Endothelial cell (in vitro differentiated cells): ENCODE data around the gene KDM2A. TPM values are rescaled to one million over a fixed set of nuclear protein-coding genes. Genes with fewer than 3 reads are reported as not detected.

ENCODE experiments used
- DNase-seq: peaks from one replicate; pipeline ENCODE4 v3.0.0; 2021; ENCODE audit warnings: low spot score
- H3K27ac Mint-ChIP-seq: one replicate; pipeline ENCODE4 v1.8.0; 2021; ENCODE audit warnings: mixed read lengths, inconsistent platforms; ENCODE audit not compliant: unreplicated experiment
- H3K27me3 Mint-ChIP-seq: one replicate; pipeline ENCODE4 v1.8.0; 2021; ENCODE audit warnings: mild to moderate bottlenecking, moderate library complexity, mixed read lengths, inconsistent platforms; ENCODE audit not compliant: unreplicated experiment
- H3K36me3 Mint-ChIP-seq: one replicate; pipeline ENCODE4 v1.8.0; 2021; ENCODE audit warnings: mild to moderate bottlenecking, low read depth, mixed read lengths, inconsistent platforms; ENCODE audit not compliant: unreplicated experiment
- H3K4me1 Mint-ChIP-seq: one replicate; pipeline ENCODE4 v1.8.0; 2021; ENCODE audit warnings: mild to moderate bottlenecking, mixed read lengths, inconsistent platforms; ENCODE audit not compliant: unreplicated experiment
- H3K4me3 Mint-ChIP-seq: one replicate; pipeline ENCODE4 v1.8.0; 2021; ENCODE audit warnings: mild to moderate bottlenecking, mixed read lengths, inconsistent platforms; ENCODE audit not compliant: unreplicated experiment
- H3K9me3 Mint-ChIP-seq: one replicate; pipeline ENCODE4 v1.8.0; 2021; ENCODE audit warnings: mixed read lengths, inconsistent platforms; ENCODE audit not compliant: unreplicated experiment
- total RNA-seq: library from RNA; stranded (reverse); fragmentation: NEBNext Ultra II Directional; extraction: Animal tissue kit (Norgen Biotek cat#: 25700); gene quantifications from one replicate; pipeline ENCODE4 v1.2.1, GENCODE V29; 2021; ENCODE audit not compliant: unreplicated experiment
- TF ChIP-seq, protein P1 (sequence below): fragments of 200-600 bp; sonication (generic); IDR thresholded peaks from one replicate; pipeline ENCODE4 v1.5.0; 2021; ENCODE audit warnings: antibody characterized with exemption; ENCODE audit not compliant: unreplicated experiment

Gene KDM2A
- total RNA-seq, 1 donor from 2014 or later, result 76.9 TPM

GRCh38 chr11:67095214-67095507, 23.9 kb upstream of the KDM2A start:
- TF ChIP-seq, protein P1, sequence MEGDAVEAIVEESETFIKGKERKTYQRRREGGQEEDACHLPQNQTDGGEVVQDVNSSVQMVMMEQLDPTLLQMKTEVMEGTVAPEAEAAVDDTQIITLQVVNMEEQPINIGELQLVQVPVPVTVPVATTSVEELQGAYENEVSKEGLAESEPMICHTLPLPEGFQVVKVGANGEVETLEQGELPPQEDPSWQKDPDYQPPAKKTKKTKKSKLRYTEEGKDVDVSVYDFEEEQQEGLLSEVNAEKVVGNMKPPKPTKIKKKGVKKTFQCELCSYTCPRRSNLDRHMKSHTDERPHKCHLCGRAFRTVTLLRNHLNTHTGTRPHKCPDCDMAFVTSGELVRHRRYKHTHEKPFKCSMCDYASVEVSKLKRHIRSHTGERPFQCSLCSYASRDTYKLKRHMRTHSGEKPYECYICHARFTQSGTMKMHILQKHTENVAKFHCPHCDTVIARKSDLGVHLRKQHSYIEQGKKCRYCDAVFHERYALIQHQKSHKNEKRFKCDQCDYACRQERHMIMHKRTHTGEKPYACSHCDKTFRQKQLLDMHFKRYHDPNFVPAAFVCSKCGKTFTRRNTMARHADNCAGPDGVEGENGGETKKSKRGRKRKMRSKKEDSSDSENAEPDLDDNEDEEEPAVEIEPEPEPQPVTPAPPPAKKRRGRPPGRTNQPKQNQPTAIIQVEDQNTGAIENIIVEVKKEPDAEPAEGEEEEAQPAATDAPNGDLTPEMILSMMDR, result no peak
- H3K9me3 Mint-ChIP-seq, result no peaks in the 10 kb centered on the region
- H3K27me3 Mint-ChIP-seq, result peaks cover 6% of the 10 kb centered on the region
- no peak overlapping the region for H3K4me3 Mint-ChIP-seq
- no peak for DNase-seq
- H3K4me1 Mint-ChIP-seq, result peaks cover 5% of the 10 kb centered on the region
- no peaks in the 10 kb centered on the region for H3K36me3 Mint-ChIP-seq
- H3K27ac Mint-ChIP-seq, result no peak overlapping the region

GRCh38 chr11:67098799-67099429, 20.1 kb upstream of the KDM2A start:
- Mint-ChIP-seq H3K4me3 (no peak overlapping the region), H3K4me1 (peaks cover 6% of the 10 kb centered on the region), H3K9me3 (no peaks in the 10 kb centered on the region), H3K27me3 (peaks cover 3% of the 10 kb centered on the region), H3K36me3 (no peaks in the 10 kb centered on the region), H3K27ac (no peak overlapping the region)
- TF ChIP-seq, protein P1, result no peak
- no peak for DNase-seq

DNA sequence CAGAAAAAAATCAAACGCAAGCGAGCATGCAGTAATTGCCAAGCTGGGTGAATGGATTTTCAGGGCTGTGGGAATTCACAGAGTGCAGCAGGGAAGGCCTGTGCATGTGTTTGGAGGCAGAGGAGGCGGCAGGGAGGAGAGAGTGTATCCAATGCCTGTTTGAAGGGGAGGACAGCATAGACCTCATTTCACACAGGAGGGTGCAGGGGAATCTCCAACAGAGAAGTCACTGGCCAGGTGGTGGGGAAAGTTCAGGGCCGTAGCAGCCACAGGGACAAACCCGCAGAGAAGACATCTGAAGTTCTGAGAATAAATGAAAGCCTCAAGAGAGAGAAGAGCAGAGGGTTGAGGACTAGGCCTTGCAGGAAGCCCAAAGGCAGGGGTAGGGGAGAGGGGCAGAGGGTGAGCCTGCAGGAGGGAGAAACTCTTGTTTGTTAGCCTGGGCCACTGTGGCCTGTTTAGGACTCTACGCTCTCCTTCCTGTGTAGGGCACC, 19.2 kb upstream of the KDM2A start:
- Mint-ChIP-seq H3K27ac (no peak overlapping the region), H3K9me3 (no peaks in the 10 kb centered on the region), H3K27me3 (peaks cover 5% of the 10 kb centered on the region), H3K36me3 (no peaks in the 10 kb centered on the region), H3K4me3 (no peak overlapping the region), H3K4me1 (peaks cover 6% of the 10 kb centered on the region)
- DNase-seq, result no peak
- TF ChIP-seq, protein P1, result no peak

GRCh38 chr11:67102664-67103063, 16.4 kb upstream of the KDM2A start:
- Mint-ChIP-seq H3K4me3 (no peak overlapping the region), H3K36me3 (no peaks in the 10 kb centered on the region), H3K27ac (no peak overlapping the region), H3K9me3 (no peaks in the 10 kb centered on the region), H3K4me1 (peaks cover 6% of the 10 kb centered on the region), H3K27me3 (peaks cover 5% of the 10 kb centered on the region)
- no peak for DNase-seq
- TF ChIP-seq, protein P1, result no peak

DNA sequence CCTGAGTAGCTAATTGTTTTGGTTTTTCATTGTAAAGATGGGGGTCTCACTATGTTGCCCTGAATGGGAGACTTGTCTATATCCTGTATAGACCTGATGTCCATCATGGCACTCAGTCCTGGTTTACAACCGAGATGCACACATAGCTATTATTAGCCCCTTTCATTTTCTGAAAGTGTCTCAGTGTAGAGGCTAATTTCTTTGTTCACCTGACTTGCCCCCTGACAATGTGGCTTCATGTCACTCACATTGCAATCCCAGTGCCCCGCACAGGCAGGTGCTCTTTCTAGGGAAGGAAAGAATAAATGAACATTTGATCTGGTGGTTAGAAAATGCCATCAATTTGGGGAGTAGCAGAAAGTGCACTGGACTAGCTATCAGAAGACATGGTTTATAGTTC, 13.1 kb upstream of the KDM2A start:
- TF ChIP-seq, protein P1, result no peak
- Mint-ChIP-seq H3K4me3 (no peak overlapping the region), H3K27ac (no peak overlapping the region), H3K36me3 (no peaks in the 10 kb centered on the region), H3K9me3 (no peaks in the 10 kb centered on the region), H3K27me3 (peaks cover 5% of the 10 kb centered on the region), H3K4me1 (no peaks in the 10 kb centered on the region)
- DNase-seq, result no peak
